ENCODE measurements around the gene TXNDC17. TPM values are rescaled to one million over a fixed set of nuclear protein-coding genes. Genes with fewer than 3 reads are reported as not detected.
"Not testable (repeated sequence)": the region's sequence is repeated elsewhere in the genome, so short reads cannot be mapped to it uniquely, and the experiment has no call there.

The TXNDC17 gene
- total RNA-seq, 1 donor from 2014 or later, result 53.2 TPM

DNA sequence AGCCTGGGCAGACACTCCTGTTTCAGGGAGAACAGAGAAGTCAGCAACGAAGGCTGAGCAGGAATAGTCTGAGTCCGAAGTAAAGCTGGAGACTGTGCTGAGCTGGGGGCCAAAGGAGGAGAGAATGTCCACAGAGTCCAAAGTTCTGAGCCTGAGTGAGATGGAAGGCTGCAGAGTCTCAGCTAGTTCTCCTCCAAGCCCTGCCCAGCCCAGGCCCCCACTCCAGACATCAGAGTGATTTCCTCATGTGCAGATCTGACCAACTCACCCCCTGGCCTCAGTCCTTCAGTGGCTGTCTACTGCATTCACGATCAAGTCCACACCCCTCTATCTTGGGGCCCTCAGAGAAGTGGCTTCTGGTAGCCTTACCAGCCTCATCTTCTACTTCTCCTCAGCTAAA is 50.7 kb downstream of the TXNDC17 start:
- TF ChIP-seq, protein P1, sequence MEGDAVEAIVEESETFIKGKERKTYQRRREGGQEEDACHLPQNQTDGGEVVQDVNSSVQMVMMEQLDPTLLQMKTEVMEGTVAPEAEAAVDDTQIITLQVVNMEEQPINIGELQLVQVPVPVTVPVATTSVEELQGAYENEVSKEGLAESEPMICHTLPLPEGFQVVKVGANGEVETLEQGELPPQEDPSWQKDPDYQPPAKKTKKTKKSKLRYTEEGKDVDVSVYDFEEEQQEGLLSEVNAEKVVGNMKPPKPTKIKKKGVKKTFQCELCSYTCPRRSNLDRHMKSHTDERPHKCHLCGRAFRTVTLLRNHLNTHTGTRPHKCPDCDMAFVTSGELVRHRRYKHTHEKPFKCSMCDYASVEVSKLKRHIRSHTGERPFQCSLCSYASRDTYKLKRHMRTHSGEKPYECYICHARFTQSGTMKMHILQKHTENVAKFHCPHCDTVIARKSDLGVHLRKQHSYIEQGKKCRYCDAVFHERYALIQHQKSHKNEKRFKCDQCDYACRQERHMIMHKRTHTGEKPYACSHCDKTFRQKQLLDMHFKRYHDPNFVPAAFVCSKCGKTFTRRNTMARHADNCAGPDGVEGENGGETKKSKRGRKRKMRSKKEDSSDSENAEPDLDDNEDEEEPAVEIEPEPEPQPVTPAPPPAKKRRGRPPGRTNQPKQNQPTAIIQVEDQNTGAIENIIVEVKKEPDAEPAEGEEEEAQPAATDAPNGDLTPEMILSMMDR (IDR thresholded peaks at IDR 0.05; ENCODE audit: borderline replicate concordance), result no peak
- no peak for DNase-seq
- Histone ChIP-seq H3K27ac (replicated peaks) (no peak overlapping the region), H3K27me3 (ENCODE audit: low read depth) (peaks cover 62% of the 10 kb centered on the region), H3K9me3 (replicated peaks) (no peaks in the 10 kb centered on the region), H3K4me3 (no peak overlapping the region), H3K36me3 (no peaks in the 10 kb centered on the region), H3K4me1 (no peaks in the 10 kb centered on the region)
- intact Hi-C loops (cut with micrococcal nuclease), result no loop called here

DNA sequence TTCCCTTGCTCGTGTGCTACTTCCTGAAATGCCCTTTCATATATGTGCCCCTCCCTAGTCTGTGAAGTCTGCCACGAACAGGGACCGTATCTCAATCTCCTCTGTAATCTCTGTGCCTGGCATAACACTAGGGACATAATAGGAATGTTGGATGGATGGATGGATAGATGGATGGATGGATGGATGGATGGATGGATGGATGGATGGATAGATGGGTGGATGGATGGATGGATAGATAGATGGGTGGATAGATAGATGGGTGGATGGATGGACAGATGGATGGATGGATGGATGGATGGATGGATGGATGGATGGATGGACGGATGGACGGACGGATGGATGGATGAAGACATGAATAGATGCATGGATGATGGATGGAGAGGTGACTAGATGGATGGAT is 51.1 kb downstream of the TXNDC17 start:
- H3K9me3 ChIP-seq (replicated peaks); DNase-seq; H3K4me3 ChIP-seq; H3K36me3 ChIP-seq; intact Hi-C loops (cut with micrococcal nuclease); H3K27ac ChIP-seq (replicated peaks); H3K4me1 ChIP-seq: not testable (repeated sequence)
- H3K27me3 ChIP-seq (ENCODE audit: low read depth), result peaks cover 62% of the 10 kb centered on the region

Small RNA genes lying within 50 kb of the gene (microRNA-seq; reads per million reads assigned to microRNA genes)
- gene MIR4520-1 (not detected), gene MIR4520-2 (not detected)

Other genes with a start within 250 kb of the TXNDC17 start
- not detected for gene AIPL1, start 205.9 kb upstream of the TXNDC17 start, total RNA-seq
- gene PIMREG, start 196.6 kb upstream of the TXNDC17 start, total RNA-seq, result 0.19 TPM
- gene PITPNM3, start 84.5 kb upstream of the TXNDC17 start, total RNA-seq, result 0.36 TPM
- 7.0 TPM for gene KIAA0753, start 349 bp upstream of the TXNDC17 start, total RNA-seq
- gene MED31, start 10.5 kb downstream of the TXNDC17 start, total RNA-seq, result 14.1 TPM
- gene C17orf100, start 10.7 kb downstream of the TXNDC17 start, total RNA-seq, result 0.69 TPM
- gene SLC13A5, start 72.3 kb downstream of the TXNDC17 start, total RNA-seq, result not detected
- 18.6 TPM for gene XAF1, start 115.0 kb downstream of the TXNDC17 start, total RNA-seq
- gene FBXO39, start 135.2 kb downstream of the TXNDC17 start, total RNA-seq, result not detected
- gene TEKT1, start 190.7 kb downstream of the TXNDC17 start, total RNA-seq, result not detected